ENCODE data around the gene OR4A15. TPM values are rescaled to one million over a fixed set of nuclear protein-coding genes. Genes with fewer than 3 reads are reported as not detected.

The OR4A15 gene
- total RNA-seq (not detected), total RNA-seq (0 reads per million in 2 donors)

- Mint-ChIP-seq H3K27me3 (no peaks in the 10 kb centered on the region), H3K4me1 (no peaks in the 10 kb centered on the region), H3K27ac (no peak within 1 kb of the TSS), H3K4me3 (no peak within 1 kb of the TSS), H3K36me3 (ENCODE audit: low read depth) (no peaks in the 10 kb centered on the region)
- ATAC-seq (no peak), DNase-seq (no peak)
- no peaks in the 10 kb centered on the region for H3K9me3 ChIP-seq (ENCODE audit: control insufficient read depth, low read length, poor library complexity, severe bottlenecking)
Observed at GRCh38 chr11:55367674-55368073, at the start of gene OR4A15. TSS of gene OR4A15 (plus strand) at chr11:55367974. CDS start at chr11:55367974, 0 bp downstream.

GRCh38 chr11:55324500-55324899 is 43.3 kb upstream of the OR4A15 start:
- Mint-ChIP-seq H3K4me1 (no peaks in the 10 kb centered on the region), H3K27ac (no peak overlapping the region), H3K27me3 (no peaks in the 10 kb centered on the region), H3K36me3 (ENCODE audit: low read depth) (no peaks in the 10 kb centered on the region), H3K4me3 (no peak overlapping the region)
- ATAC-seq: no peak
- DNase-seq: no peak
- H3K9me3 ChIP-seq (ENCODE audit: control insufficient read depth, low read length, poor library complexity, severe bottlenecking): no peaks in the 10 kb centered on the region

GRCh38 chr11:55342901-55343300 is 24.9 kb upstream of the OR4A15 start, which contains the start of gene OR4A16:
TSS of gene OR4A16 (plus strand) at chr11:55343201. CDS start at chr11:55343201, 0 bp downstream.
- no peak for ATAC-seq
- H3K9me3 ChIP-seq (ENCODE audit: control insufficient read depth, low read length, poor library complexity, severe bottlenecking): no peaks in the 10 kb centered on the region
- no peaks in the 10 kb centered on the region for H3K27me3 Mint-ChIP-seq
- no peaks in the 10 kb centered on the region for H3K4me1 Mint-ChIP-seq
- no peaks in the 10 kb centered on the region for H3K36me3 Mint-ChIP-seq (ENCODE audit: low read depth)
- DNase-seq: no peak
- H3K4me3 Mint-ChIP-seq: no peak within 1 kb of the TSS
- H3K27ac Mint-ChIP-seq: no peak within 1 kb of the TSS

GRCh38 chr11:55345306-55345705 is 22.5 kb upstream of the OR4A15 start:
- DNase-seq: no peak
- no peaks in the 10 kb centered on the region for H3K9me3 ChIP-seq (ENCODE audit: control insufficient read depth, low read length, poor library complexity, severe bottlenecking)
- H3K27ac Mint-ChIP-seq: no peak overlapping the region
- no peak for ATAC-seq
- no peak overlapping the region for H3K4me3 Mint-ChIP-seq
- no peaks in the 10 kb centered on the region for H3K4me1 Mint-ChIP-seq
- H3K36me3 Mint-ChIP-seq (ENCODE audit: low read depth): no peaks in the 10 kb centered on the region
- H3K27me3 Mint-ChIP-seq: no peaks in the 10 kb centered on the region

GRCh38 chr11:55349032-55349431 is 18.7 kb upstream of the OR4A15 start:
- Mint-ChIP-seq H3K36me3 (ENCODE audit: low read depth) (no peaks in the 10 kb centered on the region), H3K4me3 (no peak overlapping the region), H3K27me3 (no peaks in the 10 kb centered on the region), H3K27ac (no peak overlapping the region), H3K4me1 (no peaks in the 10 kb centered on the region)
- no peaks in the 10 kb centered on the region for H3K9me3 ChIP-seq (ENCODE audit: control insufficient read depth, low read length, poor library complexity, severe bottlenecking)
- ATAC-seq (no peak), DNase-seq (no peak)

GRCh38 chr11:55357560-55358184 is 10.1 kb upstream of the OR4A15 start:
- no peaks in the 10 kb centered on the region for H3K36me3 Mint-ChIP-seq (ENCODE audit: low read depth)
- no peaks in the 10 kb centered on the region for H3K27me3 Mint-ChIP-seq
- ATAC-seq (no peak), DNase-seq (no peak)
- H3K4me3 Mint-ChIP-seq: no peak overlapping the region
- no peaks in the 10 kb centered on the region for H3K4me1 Mint-ChIP-seq
- H3K9me3 ChIP-seq (ENCODE audit: control insufficient read depth, low read length, poor library complexity, severe bottlenecking): no peaks in the 10 kb centered on the region
- H3K27ac Mint-ChIP-seq: no peak overlapping the region

GRCh38 chr11:55401011-55401410 is 33.2 kb downstream of the OR4A15 start:
- ATAC-seq: no peak
- Mint-ChIP-seq H3K4me1 (no peaks in the 10 kb centered on the region), H3K4me3 (no peak overlapping the region), H3K27ac (no peak overlapping the region), H3K27me3 (no peaks in the 10 kb centered on the region), H3K36me3 (ENCODE audit: low read depth) (no peaks in the 10 kb centered on the region)
- H3K9me3 ChIP-seq (ENCODE audit: control insufficient read depth, low read length, poor library complexity, severe bottlenecking): peaks cover 3% of the 10 kb centered on the region
- no peak for DNase-seq

Other genes with a start within 250 kb of the OR4A15 start
- not detected for gene TRIM48, start 105.8 kb upstream of the OR4A15 start, total RNA-seq
- not detected for gene OR4A16, start 24.8 kb upstream of the OR4A15 start, total RNA-seq
- gene OR4C15, start 186.5 kb downstream of the OR4A15 start, total RNA-seq: not detected
- gene OR4C16, start 204.2 kb downstream of the OR4A15 start, total RNA-seq: not detected
- gene OR4C11, start 239.7 kb downstream of the OR4A15 start, total RNA-seq: not detected